WTC11 (cell line): Measurements from ENCODE around the gene NDRG3.

ENCODE experiments used
- CBFB ChIP-seq: sonication (generic); formaldehyde crosslinking; IDR thresholded peaks from 2 replicates; pipeline ENCODE4 v1.8.1; 2022; ENCODE audit warnings: mild to moderate bottlenecking, low read depth, missing genetic modification reagents
- MAX ChIP-seq: sonication (generic); formaldehyde crosslinking; IDR thresholded peaks from 2 replicates; pipeline ENCODE4 v1.8.0; 2022; ENCODE audit warnings: mild to moderate bottlenecking, missing genetic modification reagents

- TF ChIP-seq MAX (CRISPR knock-in tag) = no peak
- no peak for TF ChIP-seq CBFB (CRISPR knock-in tag)
Measured at GRCh38 chr20:36653456-36653855, 92.4 kb downstream of the NDRG3 start.
